CMK (cell line): ENCODE measurements around the gene NTSR1.
A peak's percentile ranks its signal among the peaks of the same experiment; 100 is the strongest.

Experiments
- DNase-seq: peaks from one replicate; pipeline ENCODE4 v3.0.0-alpha.2; 2010; ENCODE audit warnings: low read depth

The NTSR1 gene

DNA sequence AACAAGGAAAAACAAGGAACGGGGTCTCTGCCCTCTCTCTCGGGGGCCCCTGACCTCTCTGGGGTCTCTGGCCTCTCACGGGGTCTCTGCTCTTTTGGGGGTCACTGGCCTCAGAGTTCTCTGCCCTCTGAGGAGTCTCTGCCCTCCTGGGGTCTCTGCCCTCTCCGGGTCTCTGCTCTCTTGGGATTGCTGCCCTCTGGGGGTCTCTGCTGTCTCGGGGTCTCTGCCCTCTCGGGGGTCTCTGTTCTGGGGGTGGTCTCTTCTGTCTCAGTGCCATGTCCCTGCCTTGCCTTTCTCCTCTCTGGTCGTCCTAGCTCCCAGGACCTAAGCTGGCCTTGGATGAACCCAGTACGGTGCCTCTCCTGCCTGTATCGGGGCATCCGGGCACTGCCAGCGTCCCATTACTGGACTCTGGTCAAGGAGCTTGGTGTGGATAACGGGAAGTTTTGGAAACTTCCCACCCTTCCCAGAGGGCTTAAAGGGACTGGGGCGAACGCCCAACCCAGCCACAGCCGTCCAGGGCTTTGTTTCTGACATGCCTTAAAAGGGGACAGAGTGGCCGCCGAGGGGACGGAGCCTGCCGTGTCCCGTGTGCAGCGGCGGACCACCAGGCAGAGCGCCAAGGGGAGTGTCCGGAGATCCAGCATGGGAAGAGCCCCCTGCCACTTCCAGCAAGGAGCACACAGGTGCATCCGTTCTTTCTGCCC, 62.9 kb downstream of the NTSR1 start:
- DNase-seq: no peak

DNA sequence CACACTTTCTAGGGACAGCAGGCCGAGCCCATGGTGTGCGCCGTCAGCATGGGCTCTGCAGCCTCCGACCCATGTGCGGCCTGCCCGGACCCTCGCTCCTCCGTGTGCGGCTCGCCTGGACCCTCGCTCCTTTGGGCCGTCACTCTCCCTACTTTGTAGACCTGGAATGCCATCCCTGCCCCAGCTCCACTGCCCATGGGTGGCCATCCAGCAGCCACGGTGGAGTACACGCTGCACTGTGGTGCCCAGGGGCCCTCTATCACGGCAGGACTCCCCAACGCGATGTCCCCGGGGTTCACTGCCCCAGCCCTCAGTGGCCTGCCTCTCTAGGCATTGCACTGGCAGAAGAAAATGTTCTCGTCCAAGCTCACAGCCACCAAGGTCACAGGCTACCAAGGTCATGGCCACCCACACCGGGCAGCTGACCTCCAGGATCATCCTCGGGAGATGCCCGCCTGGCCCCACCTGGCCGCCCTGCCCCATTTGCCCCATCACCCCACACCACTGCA, 63.5 kb downstream of the NTSR1 start:
- no peak for DNase-seq

DNA sequence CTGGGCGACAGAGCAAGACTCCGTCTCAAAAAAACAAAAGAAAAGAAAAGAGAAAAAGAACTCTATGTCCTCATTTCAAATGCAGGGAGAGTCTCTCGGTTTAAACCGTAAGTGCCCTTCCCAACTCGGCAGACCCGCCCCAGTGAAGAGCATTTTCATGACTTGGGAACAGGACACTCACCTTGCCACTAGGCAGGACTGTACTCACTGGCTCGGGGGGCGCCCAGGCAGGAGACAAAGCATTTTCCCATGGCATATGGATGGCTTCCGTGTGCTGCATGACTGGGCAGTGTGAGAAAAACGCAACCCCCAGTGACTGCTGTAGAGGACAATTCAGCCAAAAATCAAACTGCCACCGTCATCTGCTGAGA, 64.0 kb downstream of the NTSR1 start:
- no peak for DNase-seq

DNA sequence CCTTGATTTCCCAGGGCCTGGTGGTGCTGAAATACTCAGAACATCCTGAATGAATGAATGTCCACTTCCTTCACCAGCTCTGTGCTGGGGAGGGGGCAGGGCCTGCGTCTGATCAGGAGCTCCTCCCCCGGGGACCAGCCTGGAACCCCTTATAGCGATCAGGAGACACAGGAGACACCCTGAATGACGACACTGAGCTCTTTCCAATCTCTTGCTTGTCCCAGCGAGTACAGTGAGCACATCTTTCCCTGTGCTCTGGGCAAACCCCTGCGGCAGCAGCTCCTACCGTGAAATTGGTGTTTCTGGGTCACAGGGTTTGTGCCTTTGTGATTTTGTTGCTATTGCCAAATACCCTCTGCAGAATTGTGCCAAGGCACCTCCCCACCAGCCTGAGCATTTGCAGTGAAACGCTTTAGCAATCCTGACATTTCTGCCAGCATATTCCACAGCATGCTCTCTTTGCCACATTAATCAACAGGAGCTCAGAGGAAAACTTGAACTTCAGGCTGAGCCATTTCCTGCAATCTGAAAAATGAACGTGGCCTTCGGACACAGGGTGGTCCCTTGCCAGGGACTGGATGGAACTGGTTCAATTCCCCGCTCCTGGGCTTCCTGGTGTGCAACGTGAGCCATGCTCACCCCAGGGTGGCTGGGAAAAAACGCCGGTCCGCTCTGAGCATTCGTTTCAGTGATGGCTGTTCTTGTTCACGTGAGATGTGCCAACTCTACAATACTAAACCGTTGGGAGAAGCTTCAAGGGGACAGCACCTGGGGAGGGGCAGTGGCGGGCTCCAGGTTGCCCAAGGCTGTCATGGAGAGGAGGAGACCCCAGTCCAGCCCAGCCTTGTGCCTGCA, 64.6 kb downstream of the NTSR1 start:
- no peak for DNase-seq

DNA sequence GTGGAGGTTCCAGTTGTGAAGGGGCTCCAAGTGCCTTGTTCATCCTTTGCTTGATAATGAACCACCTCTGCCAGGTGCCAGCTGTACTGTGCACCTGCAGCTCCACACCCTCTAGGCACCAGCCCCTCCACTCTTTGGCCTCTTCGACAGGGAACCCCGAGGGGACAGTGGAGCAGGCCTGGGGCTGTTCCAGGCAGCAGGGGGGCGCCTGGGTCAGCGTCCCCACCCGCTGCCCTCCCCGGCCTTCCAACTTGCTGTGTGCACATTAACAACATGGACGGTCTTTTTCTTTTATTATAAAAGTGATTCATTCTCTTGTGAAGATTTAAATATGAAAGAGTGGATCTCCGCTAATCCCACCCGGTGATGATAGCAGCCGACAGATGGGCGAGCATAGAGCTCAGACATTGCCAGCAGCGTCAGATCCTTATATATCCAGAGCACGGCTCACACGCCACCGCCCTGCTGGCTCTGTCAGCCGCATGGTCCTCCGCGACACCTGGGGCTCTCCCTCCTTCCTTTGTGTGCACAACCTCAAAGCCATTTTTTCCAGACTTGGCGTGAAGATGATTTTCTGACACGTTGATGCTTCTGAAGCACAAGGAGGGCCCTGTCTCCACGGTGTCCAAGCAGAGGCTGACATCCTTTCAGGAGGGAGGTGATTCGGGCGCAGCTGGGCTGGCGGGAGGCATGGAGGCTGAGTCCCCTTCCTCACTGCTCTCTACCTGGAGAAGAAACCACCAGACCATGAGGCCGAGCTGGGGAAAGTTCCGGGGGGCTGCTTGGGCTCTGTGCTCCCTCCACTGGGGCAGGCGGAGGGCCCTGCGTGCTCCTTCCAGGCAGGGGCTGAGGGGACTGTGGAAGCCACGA, 65.4 kb downstream of the NTSR1 start:
- no peak for DNase-seq

DNA sequence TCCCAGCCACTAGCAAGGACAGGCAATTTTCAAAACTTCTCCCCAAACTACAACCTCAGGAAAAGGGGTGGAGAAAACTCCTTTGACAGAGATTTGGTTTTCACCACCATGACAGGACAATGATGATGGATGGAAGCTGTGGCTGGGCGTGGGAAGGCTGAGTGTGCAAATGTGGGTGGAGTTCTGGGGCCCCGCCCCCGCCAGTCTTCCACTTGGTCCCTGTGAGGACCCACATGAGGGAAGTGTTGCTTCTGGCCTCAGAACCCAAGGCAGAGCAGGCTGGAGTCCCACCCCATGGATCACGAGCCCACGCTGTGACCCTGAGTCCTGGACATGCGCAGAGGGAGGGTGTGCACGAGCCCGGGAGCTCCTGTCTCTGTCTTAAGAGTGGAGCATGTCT, 66.1 kb downstream of the NTSR1 start:
- DNase-seq: no peak

DNA sequence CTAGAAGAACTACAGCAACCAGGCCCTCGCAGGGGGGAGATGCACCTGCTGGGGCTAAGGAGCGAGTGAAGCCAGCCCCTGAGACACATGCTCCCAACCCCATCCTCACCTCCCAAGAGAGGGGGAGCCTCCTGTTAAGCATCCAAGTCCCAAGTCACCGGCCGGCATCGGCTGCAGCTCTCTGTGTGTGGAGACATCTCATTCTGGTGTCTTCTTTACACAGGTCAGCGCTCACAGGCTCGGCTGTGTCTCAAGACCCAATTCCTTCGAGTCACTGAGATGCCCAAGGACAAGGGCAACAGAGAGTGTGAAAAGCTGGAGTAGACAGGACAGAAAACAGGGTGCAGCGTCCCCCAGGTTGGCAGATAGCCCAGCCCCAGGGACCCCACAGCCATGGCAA, 66.6 kb downstream of the NTSR1 start:
- no peak for DNase-seq

DNA sequence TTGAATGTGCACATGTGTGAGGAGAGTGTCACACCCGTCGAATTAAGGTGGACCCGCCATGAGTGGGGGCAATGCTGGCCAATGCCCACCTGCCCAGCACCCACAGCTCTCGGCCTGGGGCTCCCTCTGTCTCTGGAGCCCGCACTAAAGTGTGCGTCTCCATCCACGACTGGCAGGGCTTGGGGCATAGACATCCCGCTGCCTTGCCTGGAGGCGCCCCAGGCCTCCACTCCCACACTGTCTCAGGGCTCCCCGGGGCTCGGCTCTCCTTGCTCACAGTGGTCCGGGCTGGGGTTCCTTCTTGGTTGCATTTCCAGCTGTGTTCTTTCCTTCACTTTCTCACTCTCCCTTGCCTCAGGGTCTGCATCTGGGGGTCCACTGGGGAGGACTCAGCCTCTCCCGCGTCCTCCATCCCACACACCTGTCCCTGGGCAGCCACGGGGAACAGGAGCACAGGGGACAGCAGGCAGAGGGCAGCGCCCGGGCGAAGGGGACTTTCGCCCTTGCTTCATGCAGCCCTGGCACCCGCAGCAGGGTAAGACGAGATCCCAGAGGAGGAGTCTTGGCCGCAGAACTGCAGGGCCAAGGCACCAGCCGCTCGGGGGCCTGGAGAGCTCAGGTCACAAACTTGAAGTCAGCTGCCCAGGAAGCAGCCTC, 67.5 kb downstream of the NTSR1 start:
- no peak for DNase-seq

DNA sequence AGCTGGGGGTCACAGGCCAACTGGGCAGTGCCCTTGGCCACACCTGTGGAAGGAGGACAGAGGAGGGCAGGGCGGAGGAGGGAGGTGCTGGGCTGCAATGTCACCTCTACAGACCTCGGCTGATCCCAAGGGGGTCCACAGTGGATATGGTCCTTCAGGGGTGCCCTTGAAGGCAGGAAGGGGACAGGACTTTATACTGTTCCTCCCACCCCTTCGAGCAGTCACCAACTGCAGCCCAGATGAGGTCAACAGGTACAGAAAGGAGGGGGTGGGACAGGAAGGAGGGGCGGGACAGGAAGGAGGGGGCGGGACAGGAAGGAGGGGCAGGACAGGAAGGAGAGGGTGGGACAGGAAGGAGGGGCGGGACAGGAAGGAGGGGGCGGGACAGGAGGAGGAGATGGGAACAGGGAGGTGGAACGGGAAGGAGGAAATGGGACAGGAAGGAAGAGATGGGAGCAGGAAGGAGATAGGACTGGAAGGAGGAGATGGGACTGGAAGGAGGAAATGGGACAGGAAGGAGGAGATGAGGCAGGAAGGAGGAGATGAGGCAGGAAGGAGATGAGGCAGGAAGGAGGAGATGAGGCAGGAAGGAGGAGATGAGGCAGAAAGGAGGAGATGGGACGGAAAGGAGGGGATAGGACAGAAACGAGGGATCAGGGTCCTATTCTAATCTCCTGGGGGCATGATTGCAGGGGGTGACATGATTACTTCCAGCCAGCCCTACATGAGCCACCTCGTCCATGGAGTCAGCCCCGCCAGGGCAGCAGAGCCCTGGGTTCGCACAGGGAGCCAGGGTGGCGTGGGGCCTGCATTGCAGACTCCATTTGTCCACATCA, 68.3 kb downstream of the NTSR1 start:
- peak; percentile 85 for DNase-seq

DNA sequence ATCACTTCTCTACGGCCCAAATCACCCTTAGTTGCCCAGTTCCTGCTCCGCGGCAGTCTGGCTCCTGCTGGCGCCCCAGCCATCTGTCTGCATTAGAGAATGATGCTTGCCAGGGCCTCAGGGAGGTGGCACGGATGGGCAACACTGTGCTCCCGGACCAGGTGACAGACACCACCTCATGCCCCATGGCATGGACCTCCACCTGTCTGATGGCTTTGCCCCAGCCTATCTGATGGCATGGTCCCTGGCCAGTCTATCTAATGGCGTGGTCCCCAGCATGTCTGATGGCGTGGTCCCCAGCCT, 68.8 kb downstream of the NTSR1 start:
- DNase-seq: no peak

DNA sequence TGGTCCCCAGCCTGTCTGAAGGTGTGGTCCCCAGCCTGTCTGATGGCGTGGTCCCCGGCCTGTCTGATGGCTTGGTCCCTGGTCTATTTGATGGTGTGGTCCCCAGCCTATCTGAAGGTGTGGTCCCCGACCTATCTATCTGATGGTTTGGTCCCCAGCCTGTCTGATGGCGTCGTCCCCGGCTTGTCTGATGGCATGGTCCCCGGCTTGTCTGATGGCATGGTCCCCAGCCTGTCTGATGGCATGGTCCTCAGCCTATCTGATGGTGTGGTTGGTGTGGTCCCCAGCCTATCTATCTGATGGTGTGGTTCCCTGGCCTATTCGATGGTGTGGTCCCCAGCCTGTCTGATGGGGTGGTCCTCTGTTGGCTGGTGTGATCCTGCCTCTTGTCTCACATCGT, 69.4 kb downstream of the NTSR1 start:
- DNase-seq: no peak

DNA sequence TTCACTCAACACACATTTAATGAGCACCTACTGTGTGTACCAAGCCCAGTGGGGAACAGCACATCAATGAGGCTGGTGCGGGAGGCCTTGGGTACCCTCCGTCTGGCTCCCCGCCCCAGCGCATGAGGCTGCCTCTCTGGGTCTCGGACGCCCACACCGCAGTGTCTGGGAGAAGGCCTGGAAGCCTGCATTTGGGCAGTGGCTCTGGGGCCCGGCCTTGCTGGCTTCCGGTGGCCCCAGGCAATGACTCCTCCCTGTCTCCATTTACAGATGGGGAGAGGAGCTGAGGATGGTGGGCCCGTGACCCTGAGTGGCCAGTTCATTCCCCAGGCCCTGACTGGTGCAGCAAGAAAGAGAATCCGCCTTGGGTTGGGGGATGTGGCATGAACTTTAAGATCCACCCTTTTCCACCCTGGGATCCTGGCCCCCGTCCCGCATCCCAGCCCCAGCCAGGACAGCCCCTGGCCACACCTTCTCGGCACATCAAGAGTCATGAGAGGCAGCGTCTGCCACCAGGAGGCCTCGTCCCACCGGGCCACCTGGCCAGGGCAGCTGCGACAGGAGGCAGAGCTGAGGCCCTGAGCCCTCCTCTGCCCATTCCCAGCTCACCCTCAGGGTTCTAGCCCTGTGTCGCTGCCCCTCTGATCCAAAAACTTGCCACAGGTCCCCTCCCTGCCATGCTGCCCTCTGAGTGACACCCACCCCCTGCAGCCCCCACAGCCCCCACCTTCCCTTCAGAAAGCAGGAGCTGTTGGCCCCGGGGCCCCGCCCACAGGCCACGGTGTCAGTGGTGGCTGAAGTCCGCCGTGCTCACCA, 70.2 kb downstream of the NTSR1 start:
- DNase-seq: no peak

DNA sequence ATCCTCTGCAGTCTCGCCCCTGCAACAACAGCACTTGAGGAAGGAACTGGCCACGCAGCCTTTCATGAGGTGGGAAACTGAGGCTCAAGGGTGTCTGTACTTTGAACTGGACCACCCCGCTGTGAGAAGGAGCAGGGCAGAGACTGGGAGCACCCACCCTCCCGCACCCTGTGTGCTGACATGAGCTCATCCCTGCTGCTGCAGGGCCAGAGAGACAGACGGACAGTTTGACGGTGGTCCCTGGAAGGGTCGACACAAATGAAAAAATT, 70.7 kb downstream of the NTSR1 start:
- DNase-seq: no peak

DNA sequence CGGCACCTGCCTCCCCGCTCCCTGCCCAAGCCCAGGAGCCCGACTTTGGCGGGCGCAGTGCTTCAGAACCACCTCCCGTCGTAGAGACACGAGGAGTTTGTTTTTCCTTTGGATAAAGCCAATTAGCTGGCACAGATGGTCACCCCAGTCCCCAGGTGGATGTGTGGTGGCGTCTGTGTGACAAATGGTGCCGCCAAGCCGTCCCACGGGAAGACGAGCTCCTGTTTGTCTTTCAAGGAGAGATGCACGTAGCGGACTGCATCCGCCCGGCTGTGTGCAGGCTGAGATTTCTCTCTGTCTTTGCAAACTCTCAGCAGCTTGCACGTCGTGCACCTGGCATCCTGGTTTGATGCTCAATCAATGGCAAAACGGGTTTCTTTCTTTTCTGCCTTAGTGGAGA, 71.6 kb downstream of the NTSR1 start:
- no peak for DNase-seq

DNA sequence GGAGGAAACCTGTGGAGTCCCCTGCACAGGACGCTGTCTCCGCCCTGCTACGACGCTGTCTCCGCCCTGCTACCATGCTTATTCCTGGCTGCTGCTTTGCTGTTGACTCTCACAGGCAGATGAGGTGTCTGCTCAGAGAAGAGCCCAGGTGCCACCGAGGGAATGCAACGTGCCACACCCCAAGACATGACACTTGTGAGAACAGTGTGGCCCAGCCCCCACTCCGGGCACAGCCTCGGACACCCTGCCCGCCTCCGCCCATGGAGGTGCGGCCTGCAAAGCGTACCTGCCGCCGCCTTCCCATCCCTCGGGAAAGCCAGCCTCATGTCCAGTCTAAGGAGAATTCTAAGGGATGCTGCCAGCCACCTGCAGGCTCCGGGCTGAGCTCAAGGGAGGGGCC, 72.1 kb downstream of the NTSR1 start:
- DNase-seq: no peak

DNA sequence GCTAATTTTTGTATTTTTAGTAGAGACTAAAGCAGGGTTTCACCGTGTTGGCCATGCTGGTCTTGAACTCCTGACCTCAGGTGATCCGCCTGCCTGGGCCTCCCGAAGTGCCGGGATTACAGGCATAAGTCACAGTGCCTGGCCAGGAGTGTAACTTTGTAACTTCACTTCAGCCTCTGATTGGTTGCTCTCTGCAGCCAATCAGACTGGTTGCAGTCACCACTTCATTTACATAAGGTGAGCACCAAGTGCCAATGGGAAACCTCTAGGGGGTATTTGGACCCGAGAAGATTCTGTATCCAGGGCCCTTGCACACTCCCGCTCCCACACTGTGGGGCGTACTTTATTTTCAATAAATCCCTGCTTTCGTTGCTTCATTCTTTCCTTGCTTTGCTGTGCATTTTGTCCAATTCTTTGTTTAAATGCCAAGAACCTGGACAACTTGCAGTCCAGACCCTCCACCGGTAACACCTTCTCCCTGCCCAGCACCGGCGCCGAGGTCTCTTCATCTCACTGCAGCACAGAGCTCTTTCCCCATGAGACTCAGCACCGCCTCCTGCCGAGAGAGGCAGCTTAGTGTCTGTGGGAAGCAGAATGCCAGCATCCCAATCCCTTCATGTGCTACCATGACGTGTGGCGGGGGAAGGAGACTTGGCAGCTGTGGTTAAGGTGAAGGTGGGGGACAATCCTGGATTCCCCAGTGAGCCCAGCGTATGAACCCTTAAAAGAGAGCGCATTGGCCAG, 73.7 kb downstream of the NTSR1 start:
- no peak for DNase-seq

DNA sequence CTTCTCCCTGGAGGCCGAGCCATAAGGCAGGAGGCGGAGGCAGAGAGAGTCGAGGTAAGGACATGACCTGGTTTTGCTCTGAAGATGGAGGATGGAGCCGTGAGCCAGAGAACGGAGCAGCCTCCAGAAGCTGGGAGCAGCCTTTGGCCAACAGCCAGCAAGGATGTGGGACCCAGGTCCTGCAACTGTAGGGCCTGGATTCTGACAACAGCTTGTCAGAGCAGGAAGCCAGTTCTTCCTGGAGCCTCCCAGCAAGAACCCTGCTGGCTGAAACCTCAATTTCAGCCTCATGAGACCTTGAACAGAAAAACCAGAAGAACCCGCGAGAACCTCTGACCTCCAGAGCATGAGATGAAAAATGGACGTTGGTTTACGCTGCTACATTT, 74.2 kb downstream of the NTSR1 start:
- no peak for DNase-seq

DNA sequence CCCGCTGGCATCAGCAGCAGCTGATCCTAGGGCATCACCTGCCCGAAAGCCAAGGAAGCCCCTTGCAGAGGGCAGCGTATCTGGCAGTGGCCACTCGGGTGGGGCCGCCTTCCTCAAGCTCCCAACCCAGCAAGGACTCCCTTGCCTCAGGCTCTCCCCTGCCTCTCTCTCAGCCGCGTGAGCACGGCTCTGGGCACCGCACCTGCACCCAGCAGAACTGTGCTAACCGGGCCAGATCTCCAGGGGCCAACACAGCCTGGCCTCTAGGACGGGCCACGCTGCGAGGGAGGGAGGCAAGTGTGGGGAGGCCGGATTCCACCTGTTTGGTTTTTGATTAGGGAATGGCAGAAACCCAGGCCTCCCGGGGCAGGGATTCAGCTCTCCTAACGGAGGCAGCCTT, 75.9 kb downstream of the NTSR1 start:
- no peak for DNase-seq

DNA sequence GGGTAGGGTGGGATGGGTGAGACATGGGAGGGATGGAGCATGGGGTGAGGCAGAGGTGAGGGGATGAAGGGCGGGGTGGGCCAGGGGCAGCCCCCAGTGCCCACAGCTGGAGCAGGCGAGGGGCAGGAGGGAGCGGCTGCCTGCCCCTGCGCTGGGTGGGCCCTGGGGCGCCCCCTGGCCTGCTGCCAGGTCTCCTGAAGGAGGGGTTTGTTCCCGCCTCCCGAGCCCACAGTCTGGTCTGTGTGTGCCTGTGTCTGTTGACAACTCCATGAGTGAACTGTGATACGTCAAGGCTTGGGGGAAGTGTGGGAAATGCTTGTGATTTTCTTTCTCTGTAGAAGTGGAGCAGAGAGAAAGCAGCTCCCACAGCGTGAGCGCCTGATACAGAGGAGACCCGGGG, 76.8 kb downstream of the NTSR1 start:
- DNase-seq: no peak

DNA sequence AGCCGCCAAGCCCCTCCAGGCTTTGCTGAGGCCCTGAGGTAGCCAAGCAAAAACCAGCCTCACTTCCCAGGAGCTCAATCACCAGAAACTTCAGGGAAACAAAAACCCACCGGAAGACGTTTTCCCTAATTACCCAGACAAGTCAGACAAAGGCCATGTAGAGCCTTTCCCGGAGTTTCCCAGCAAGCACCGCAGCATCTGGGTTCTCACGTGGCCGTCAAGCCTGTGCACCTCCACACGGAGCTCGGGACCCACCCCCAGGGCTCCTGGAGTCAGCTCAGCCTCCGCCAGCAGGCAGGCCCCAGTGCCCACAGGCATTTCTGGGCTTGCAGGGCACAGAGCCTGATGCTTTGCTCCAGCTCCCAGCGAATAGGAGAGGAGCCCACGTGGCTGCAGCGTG, 77.5 kb downstream of the NTSR1 start:
- no peak for DNase-seq
